Transverse colon (tissue), 4 donors: ENCODE results near the gene TSPOAP1. TPM values are rescaled to one million over a fixed set of nuclear protein-coding genes. Genes with fewer than 3 reads are reported as not detected.

Experiments
- DNase-seq: peaks from one replicate; pipeline ENCODE4 v3.0.0-alpha.2; 2019
- H3K27ac ChIP-seq, 4 donors: fragments of 200-600 bp; sonication (generic); 2 replicates each; pipeline ENCODE4 v1.5.1; 2016 to 2018; ENCODE audit warnings: inconsistent platforms in 4 of 4
- H3K27me3 ChIP-seq: fragments of 200-600 bp; sonication (generic); 2 replicates; pipeline ENCODE4 v1.5.1; 2017; ENCODE audit warnings: inconsistent platforms
- H3K36me3 ChIP-seq, 4 donors: fragments of 200-600 bp; sonication (generic); 2 replicates each; pipeline ENCODE4 v1.5.1; 2017 to 2019; ENCODE audit warnings: inconsistent platforms in 4 of 4
- H3K4me1 ChIP-seq, 4 donors: fragments of 200-600 bp; sonication (generic); 2 replicates each; pipeline ENCODE4 v1.5.1; 2017 to 2020; ENCODE audit warnings: inconsistent platforms in 4 of 4
- H3K4me3 ChIP-seq, 4 donors: fragments of 200-600 bp; sonication (generic); 1 replicate in 1 of 4; 2 replicates in 3 of 4; pipeline versions ENCODE4 v1.5.1 to v1.6.1; 2017 to 2019; ENCODE audit warnings: inconsistent platforms in 4 of 4
- H3K9me3 ChIP-seq, 2 donors: fragments of 200-600 bp; sonication (generic); 2 replicates each; pipeline ENCODE4 v1.5.1; 2017 to 2019; ENCODE audit warnings: inconsistent platforms in 2 of 2
- CTCF ChIP-seq, 5 experiments: fragments of 200-600 bp in 3 of 5; fragments of 450-650 bp in 2 of 5; sonication (generic) in 3 of 5; IDR thresholded peaks; 1 replicate in 2 of 5; 2 replicates in 3 of 5; pipeline ENCODE4 v1.5.1; 2016 to 2017; ENCODE audit warnings: antibody characterized with exemption in 5 of 5, inconsistent platforms in 3 of 5, mild to moderate bottlenecking in 2 of 5, moderate library complexity in 1 of 5
- EP300 ChIP-seq: sonication (generic); formaldehyde crosslinking; IDR thresholded peaks from one replicate; pipeline ENCODE4 v1.6.1; 2017; ENCODE audit warnings: antibody characterized with exemption, low read depth
- POLR2A ChIP-seq: fragments of 450-650 bp; IDR thresholded peaks from one replicate; pipeline ENCODE4 v1.6.1; 2016; ENCODE audit warnings: antibody characterized with exemption, mild to moderate bottlenecking, moderate library complexity
- POLR2AphosphoS5 ChIP-seq, 3 donors: sonication (generic); formaldehyde crosslinking; IDR thresholded peaks; one replicate each; pipeline ENCODE4 v1.6.1; 2016; ENCODE audit warnings: antibody characterized with exemption in 3 of 3
- WGBS, 2 donors: methylation state at CpG; one replicate each; pipeline ENCODE4 v1.1.5; 2018; ENCODE audit warnings: low coverage in 1 of 2; 5-methylcytosine and 5-hydroxymethylcytosine counted together
- in situ Hi-C, 4 donors: fragments of 200-750 bp; cut with MboI; loops; one replicate each; pipeline versions ENCODE4 v1.15.0 to v1.15.1; 2017; ENCODE audit warnings: low sequenced_read_pairs in 3 of 4, low pct_ligation_motif_present in 1 of 4, low pct_unique_long_range_greater_than_20kb in 1 of 4
- intact Hi-C: fragments of 100-400 bp; cut with DNase I; formaldehyde crosslinking; loops from one replicate; pipeline ENCODE4 v1.15.1; 2023; ENCODE audit warnings: low total_unique reads
- total RNA-seq, 4 donors: library from RNA; depleted of rRNA; stranded (reverse); fragments of >200 nt; gene quantifications; one replicate each; pipeline ENCODE4 v1.1.0, GENCODE V29; 2016

Gene TSPOAP1
- total RNA-seq, 4 donors from 2014 or later = 4.4 to 21.7 (median 9.4) TPM

- intact Hi-C loops = no loop called here
- DNase-seq = no peak
- WGBS, 2 donors = 46% methylated on average over 2 of the region's 2 CpGs; no CpG with 5 or more reads in 1 of the 2 donors
- H3K4me3 ChIP-seq = no peak overlapping the region
- H3K4me1 ChIP-seq = peaks cover 0 to 7% (median 3%) of the 10 kb centered on the region in 4 donors
- in situ Hi-C loops = no loop called here
- no peaks in the 10 kb centered on the region for H3K9me3 ChIP-seq
- H3K27ac ChIP-seq = no peak overlapping the region
- TF ChIP-seq POLR2A (no peak), POLR2AphosphoS5 (IDR thresholded peaks at IDR 0.05) (no peak), EP300 (no peak)
- peaks cover 32% of the 10 kb centered on the region for H3K27me3 ChIP-seq
- no peaks in the 10 kb centered on the region for H3K36me3 ChIP-seq
Observed at GRCh38 chr17:58276423-58276822, 52.2 kb downstream of the TSPOAP1 start.

GRCh38 chr17:58275417-58275816 lies 53.2 kb downstream of the TSPOAP1 start:
- TF ChIP-seq POLR2AphosphoS5 (IDR thresholded peaks at IDR 0.05) = no peak
- no peak for TF ChIP-seq EP300
- TF ChIP-seq POLR2A = no peak
- TF ChIP-seq CTCF (IDR thresholded peaks at IDR 0.05) = no peak
- intact Hi-C loops = no loop called here
- no peaks in the 10 kb centered on the region for H3K9me3 ChIP-seq
- H3K27me3 ChIP-seq = peaks cover 29% of the 10 kb centered on the region
- no peak overlapping the region for H3K4me3 ChIP-seq
- in situ Hi-C loops = no loop called here
- H3K27ac ChIP-seq = no peak overlapping the region
- no peaks in the 10 kb centered on the region for H3K36me3 ChIP-seq
- WGBS, 2 donors = 57 to 92% methylated on average over 1 to 10 of the region's 10 CpGs
- H3K4me1 ChIP-seq = peaks cover 0 to 7% (median 3%) of the 10 kb centered on the region in 4 donors
- no peak for DNase-seq

GRCh38 chr17:58273453-58274104 lies 55.0 kb downstream of the TSPOAP1 start:
- Histone ChIP-seq H3K27ac (no peak overlapping the region), H3K4me1 (no peaks in the 10 kb centered on the region), H3K27me3 (peaks cover 10% of the 10 kb centered on the region), H3K4me3 (no peak overlapping the region), H3K36me3 (no peaks in the 10 kb centered on the region), H3K9me3 (no peaks in the 10 kb centered on the region)
- intact Hi-C loops (no loop called here), in situ Hi-C loops (no loop called here)
- TF ChIP-seq EP300 (no peak), POLR2A (no peak), CTCF (IDR thresholded peaks at IDR 0.05) (no peak), POLR2AphosphoS5 (IDR thresholded peaks at IDR 0.05) (no peak)
- DNase-seq = no peak
- 63 to 65% methylated on average over 2 to 15 of the region's 15 CpGs for WGBS, 2 donors

GRCh38 chr17:58272367-58273280 lies 56.0 kb downstream of the TSPOAP1 start:
- H3K27ac ChIP-seq = no peak overlapping the region
- no peaks in the 10 kb centered on the region for H3K4me1 ChIP-seq
- intact Hi-C loops = no loop called here
- DNase-seq = no peak
- peaks cover 3% of the 10 kb centered on the region for H3K27me3 ChIP-seq
- 85 to 92% methylated on average over 2 to 12 of the region's 12 CpGs for WGBS, 2 donors
- in situ Hi-C loops = no loop called here
- no peaks in the 10 kb centered on the region for H3K36me3 ChIP-seq
- no peaks in the 10 kb centered on the region for H3K9me3 ChIP-seq
- H3K4me3 ChIP-seq = no peak overlapping the region
- TF ChIP-seq POLR2A (no peak), EP300 (no peak), CTCF (IDR thresholded peaks at IDR 0.05) (no peak), POLR2AphosphoS5 (IDR thresholded peaks at IDR 0.05) (no peak)
